Thymus (tissue), 14 donors: Measurements from ENCODE around the gene CNEP1R1. TPM values are rescaled to one million over a fixed set of nuclear protein-coding genes. Genes with fewer than 3 reads are reported as not detected.

Experiments used
- DNase-seq, 9 donors: peaks; one replicate each; pipeline ENCODE4 v3.0.0-alpha.2; 2013; ENCODE audit warnings: low spot score in 9 of 9, low read depth in 6 of 9, missing footprints in 1 of 9
- H3K27ac ChIP-seq, 2 donors: one replicate each; pipeline ENCODE4 v1.5.1; 2013; ENCODE audit warnings: control low read depth in 1 of 2, low read depth in 1 of 2, low read length in 1 of 2, mild to moderate bottlenecking in 1 of 2, moderate library complexity in 1 of 2
- H3K27me3 ChIP-seq, 2 donors: one replicate each; pipeline ENCODE4 v1.5.1; 2013; ENCODE audit warnings: low read length in 1 of 2; ENCODE audit not compliant: control insufficient read depth in 2 of 2, insufficient read depth in 1 of 2
- H3K36me3 ChIP-seq, 2 donors: one replicate each; pipeline ENCODE4 v1.5.1; 2013; ENCODE audit warnings: low read length in 1 of 2, mild to moderate bottlenecking in 1 of 2, moderate library complexity in 1 of 2; ENCODE audit not compliant: control insufficient read depth in 2 of 2, insufficient read depth in 2 of 2
- H3K4me1 ChIP-seq, 2 donors: one replicate each; pipeline ENCODE4 v1.5.1; 2013; ENCODE audit warnings: low read length in 2 of 2; ENCODE audit not compliant: control insufficient read depth in 2 of 2, insufficient read depth in 2 of 2
- H3K4me3 ChIP-seq, 2 donors: one replicate each; pipeline ENCODE4 v1.5.1; 2013; ENCODE audit warnings: low read length in 2 of 2, control low read depth in 1 of 2, mild to moderate bottlenecking in 1 of 2
- H3K9me3 ChIP-seq, 2 donors: one replicate each; pipeline ENCODE4 v1.5.1; 2013; ENCODE audit warnings: low read length in 1 of 2, mild to moderate bottlenecking in 1 of 2; ENCODE audit not compliant: control insufficient read depth in 2 of 2, insufficient read depth in 1 of 2
- WGBS: extraction: QIAGEN DNeasy Blood & Tissue Kit; methylation state at CpG from one replicate; pipeline ENCODE4 v1.1.7; 2013; 5-methylcytosine and 5-hydroxymethylcytosine counted together
- long read RNA-seq, 10 donors: transcript quantifications; one replicate each; lab custom pipeline, GENCODE V29; 2026
- polyA plus RNA-seq: library from polyadenylated mRNA; stranded (reverse); fragments of 200-250 nt; gene quantifications from one replicate; pipeline ENCODE4 v1.2.3, GENCODE V29; 2013
- total RNA-seq: library from RNA; stranded (reverse); fragments of 120-200 nt; gene quantifications from one replicate; pipeline ENCODE4 v1.2.4, GENCODE V29; 2013
- donor health status: healthy.

CNEP1R1 gene, protein sequence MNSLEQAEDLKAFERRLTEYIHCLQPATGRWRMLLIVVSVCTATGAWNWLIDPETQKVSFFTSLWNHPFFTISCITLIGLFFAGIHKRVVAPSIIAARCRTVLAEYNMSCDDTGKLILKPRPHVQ
- 12.7 TPM for total RNA-seq
- 18.5 TPM for polyA plus RNA-seq
- long read RNA-seq, donor 1: 0 reads
- long read RNA-seq, donor 2: 0 reads
- long read RNA-seq, donor 3, transcript CNEP1R1-202 (6 exons, 2,117 nt): major isoform, 8 of 9 reads
- long read RNA-seq, donor 3, partial matches to known transcripts: 0 of 9 reads
- long read RNA-seq, donor 3, other reads (novel, unspliced or antisense): 0 of 9 reads
- long read RNA-seq, donor 4: 0 reads
- long read RNA-seq, donor 5, transcript CNEP1R1-202 (6 exons, 2,117 nt): major isoform, 5 of 7 reads
- long read RNA-seq, donor 5, partial matches to known transcripts: 0 of 7 reads
- long read RNA-seq, donor 5, other reads (novel, unspliced or antisense): 0 of 7 reads
- long read RNA-seq, donor 6, partial matches to known transcripts: 0 of 1 reads
- long read RNA-seq, donor 6, other reads (novel, unspliced or antisense): 0 of 1 reads
- long read RNA-seq, donor 7, transcript CNEP1R1-202 (6 exons, 2,117 nt): major isoform, 7 of 9 reads
- long read RNA-seq, donor 7, partial matches to known transcripts: 0 of 9 reads
- long read RNA-seq, donor 7, other reads (novel, unspliced or antisense): 0 of 9 reads
- long read RNA-seq, donor 8, partial matches to known transcripts: 0 of 5 reads
- long read RNA-seq, donor 8, other reads (novel, unspliced or antisense): 0 of 5 reads
- long read RNA-seq, donor 9, partial matches to known transcripts: 0 of 4 reads
- long read RNA-seq, donor 9, other reads (novel, unspliced or antisense): 0 of 4 reads
- long read RNA-seq, donor 10, partial matches to known transcripts: 0 of 2 reads
- long read RNA-seq, donor 10, other reads (novel, unspliced or antisense): 0 of 2 reads

DNA sequence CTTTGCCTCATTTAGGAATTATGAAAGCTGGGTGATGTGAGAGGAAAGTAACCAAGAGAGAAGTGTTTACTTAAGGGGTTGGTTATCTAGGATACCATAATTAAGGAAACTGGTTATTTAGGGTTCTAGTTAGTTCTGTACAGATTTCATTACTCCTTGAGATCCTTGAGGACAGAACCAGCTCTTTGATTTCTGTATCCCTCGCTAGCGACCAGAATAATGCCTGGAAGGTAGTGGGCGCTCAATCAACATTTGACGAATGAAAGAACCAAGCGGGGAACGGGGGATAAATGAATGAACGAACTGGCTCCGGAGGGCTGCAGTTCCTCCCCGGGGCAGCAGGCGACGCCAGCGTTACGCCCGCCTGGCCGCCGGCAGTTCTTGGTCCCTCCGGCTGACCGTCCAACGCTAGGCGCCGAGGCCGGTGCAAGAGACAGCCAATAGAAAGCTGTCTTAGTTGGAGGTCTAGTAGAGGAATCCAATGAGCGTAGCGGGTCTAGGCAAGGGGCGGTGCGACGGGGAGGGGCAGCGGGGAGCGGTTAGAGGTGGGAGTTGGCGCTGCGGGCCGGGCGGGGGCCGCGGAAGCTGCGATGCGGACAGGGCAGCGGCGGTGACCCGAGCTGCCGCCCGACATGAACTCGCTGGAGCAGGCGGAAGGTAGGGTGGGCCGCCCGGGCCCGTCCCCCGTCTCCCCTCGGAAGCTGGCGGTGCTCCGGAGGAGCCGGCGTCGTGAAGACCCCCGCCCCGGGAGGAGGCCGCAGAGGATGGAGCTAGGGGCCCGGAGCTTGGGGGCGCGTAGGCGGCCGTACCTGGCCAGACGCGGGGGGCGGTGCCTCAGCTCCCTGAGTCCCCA, at the start of gene CNEP1R1:
Gene CNEP1R1 (plus strand): TSS at position 542 of the 853 bp plus-strand sequence. CDS start 91 bp downstream, at position 633.
- H3K36me3 ChIP-seq: peaks cover 0 to 9% of the 10 kb centered on the region in 2 donors
- peak within 1 kb of the TSS; percentile 67 to 79 for H3K4me3 ChIP-seq
- H3K9me3 ChIP-seq: no peaks in the 10 kb centered on the region
- DNase-seq: peak; percentile 84 to 97 (median 92)
- no peaks in the 10 kb centered on the region for H3K27me3 ChIP-seq
- peaks cover 5 to 7% of the 10 kb centered on the region in 2 donors for H3K4me1 ChIP-seq
- peak within 1 kb of the TSS; percentile 68 to 84 for H3K27ac ChIP-seq
- under 1% methylated on average over 65 of the region's 65 CpGs for WGBS

DNA sequence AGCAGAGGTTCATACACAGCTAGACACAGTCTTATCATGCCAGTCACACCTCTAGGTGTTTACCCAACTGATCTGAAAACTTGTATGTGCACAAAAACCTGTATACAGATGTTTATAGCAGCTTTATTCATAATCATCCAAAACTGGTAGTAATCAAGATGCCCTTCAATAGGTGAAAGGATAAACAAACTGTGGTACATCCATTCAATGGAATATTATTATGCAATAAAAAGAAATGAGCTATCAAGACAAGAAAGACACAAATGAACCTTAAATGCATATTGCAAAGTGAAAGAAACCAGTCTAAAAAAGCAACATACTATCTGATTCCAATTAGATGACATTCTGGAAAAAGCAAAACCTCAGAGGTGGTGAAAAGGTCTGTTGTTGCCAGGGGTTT, 47.6 kb upstream of the CNEP1R1 start:
- Histone ChIP-seq H3K27ac (no peak overlapping the region), H3K9me3 (no peaks in the 10 kb centered on the region), H3K27me3 (no peaks in the 10 kb centered on the region), H3K4me1 (no peaks in the 10 kb centered on the region), H3K36me3 (no peaks in the 10 kb centered on the region), H3K4me3 (no peak overlapping the region)
- DNase-seq: no peak

DNA sequence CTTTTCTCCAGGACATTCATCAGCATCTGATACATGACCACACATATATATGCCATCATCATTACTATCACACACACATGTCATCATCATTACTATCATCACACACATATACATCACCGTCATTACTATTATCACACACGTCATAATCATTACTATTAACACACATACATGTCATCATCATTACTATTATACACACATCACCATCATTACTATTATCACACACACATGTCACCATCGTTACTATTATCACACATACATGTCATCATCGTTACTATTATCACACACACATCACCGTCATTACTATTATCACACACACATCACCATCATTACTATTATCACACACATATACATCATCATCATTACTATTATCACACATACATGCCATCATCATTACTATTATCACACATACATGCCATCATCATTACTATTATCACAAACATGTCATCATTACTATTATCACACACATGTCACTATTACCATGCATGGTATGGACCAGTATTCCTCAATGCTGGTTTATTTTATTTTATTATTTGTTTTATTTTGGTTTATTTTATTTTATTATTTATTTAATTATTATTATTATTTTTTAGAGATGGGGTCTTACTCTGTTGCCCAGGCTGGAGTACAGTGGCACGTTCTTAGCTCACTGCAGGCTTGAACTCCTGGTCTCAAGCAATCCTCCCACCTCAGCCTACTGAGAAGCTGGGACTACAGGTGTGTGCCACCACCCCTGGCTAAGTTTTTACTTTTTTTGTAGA, 46.3 kb upstream of the CNEP1R1 start:
- no peak overlapping the region for H3K27ac ChIP-seq
- H3K36me3 ChIP-seq: no peaks in the 10 kb centered on the region
- H3K4me3 ChIP-seq: no peak overlapping the region
- no peaks in the 10 kb centered on the region for H3K9me3 ChIP-seq
- WGBS: 94% methylated on average over 6 of the region's 6 CpGs
- no peaks in the 10 kb centered on the region for H3K27me3 ChIP-seq
- no peaks in the 10 kb centered on the region for H3K4me1 ChIP-seq
- no peak for DNase-seq

DNA sequence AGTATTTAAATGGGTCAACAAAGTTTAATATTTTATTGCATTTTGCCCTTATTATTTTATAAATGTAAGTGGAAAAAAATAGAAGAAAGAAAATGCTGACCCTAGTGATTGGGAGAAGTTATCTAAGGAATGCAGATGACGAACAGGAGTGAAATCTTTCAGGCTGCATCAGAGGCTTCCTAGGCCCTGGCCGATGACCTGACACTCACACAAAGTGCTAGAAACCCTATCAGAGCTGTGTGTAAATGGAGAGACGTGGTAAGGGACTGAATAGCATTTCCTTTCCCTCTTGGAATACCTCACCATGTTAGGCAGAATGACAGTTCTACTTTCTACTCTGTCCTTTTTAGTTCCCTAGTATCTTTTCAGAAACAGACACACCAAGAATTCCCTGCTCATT, 44.9 kb upstream of the CNEP1R1 start:
- Histone ChIP-seq H3K36me3 (no peaks in the 10 kb centered on the region), H3K4me1 (no peaks in the 10 kb centered on the region), H3K4me3 (no peak overlapping the region), H3K27me3 (no peaks in the 10 kb centered on the region), H3K27ac (no peak overlapping the region), H3K9me3 (no peaks in the 10 kb centered on the region)
- no peak for DNase-seq
- 88% methylated on average over 3 of the region's 3 CpGs for WGBS

DNA sequence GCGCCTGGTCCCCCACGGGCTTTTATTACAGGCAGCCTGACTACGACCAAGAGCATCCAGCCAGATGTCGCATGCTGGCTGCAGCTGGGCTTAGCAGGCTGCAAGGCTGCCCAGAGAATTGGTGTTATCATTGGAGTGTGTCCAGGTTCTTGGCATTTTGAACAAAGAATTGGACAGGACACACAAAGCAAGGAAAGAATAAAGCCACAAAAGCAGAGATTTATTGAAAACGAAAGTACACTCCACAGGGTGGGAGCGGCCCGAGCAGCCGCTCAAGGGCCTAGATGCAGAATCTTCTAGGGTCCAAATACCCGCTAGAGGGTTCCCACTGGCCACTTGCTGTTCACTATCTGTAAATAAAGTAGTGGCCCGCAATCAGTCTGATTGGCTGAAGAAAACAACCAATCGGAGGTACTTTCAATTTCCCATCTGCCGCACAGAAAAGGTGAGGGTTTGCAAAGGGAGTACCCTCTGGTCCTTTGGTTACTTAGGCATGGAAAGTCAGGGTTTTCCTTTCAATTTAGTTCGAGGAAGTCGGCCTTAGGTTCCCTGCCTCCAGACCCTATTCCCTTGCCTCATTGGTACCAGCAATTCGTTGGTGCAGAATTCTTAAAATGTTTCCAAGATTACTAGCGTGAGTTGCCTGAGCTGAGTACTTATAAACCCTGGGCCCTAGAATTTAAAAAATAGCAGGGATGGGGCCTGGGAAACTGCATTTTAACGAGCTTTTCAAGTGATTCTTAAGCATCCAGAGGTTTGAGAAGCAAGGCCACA, 38.5 kb upstream of the CNEP1R1 start:
- H3K9me3 ChIP-seq: no peaks in the 10 kb centered on the region
- WGBS: 93% methylated on average over 17 of the region's 17 CpGs
- no peaks in the 10 kb centered on the region for H3K27me3 ChIP-seq
- H3K36me3 ChIP-seq: no peaks in the 10 kb centered on the region
- no peaks in the 10 kb centered on the region for H3K4me1 ChIP-seq
- no peak overlapping the region for H3K27ac ChIP-seq
- no peak for DNase-seq
- no peak overlapping the region for H3K4me3 ChIP-seq

DNA sequence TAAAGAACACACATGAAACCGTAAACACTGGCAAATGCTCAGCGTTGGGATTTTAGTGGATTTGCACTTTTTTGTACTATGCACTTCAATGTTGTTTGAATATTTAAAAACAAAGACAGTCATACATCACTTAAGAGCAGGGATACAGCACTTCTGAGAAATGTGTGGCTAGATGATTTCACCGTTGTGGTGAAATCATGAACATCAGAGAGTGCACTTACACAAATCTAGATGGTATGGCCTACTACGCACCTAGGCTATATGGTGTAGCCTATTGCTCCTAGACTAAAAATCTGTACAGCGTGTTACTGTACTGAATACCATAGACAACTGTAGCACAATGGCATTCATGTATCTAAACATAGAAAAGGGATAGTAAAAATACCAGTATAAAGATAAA, 37.6 kb upstream of the CNEP1R1 start:
- Histone ChIP-seq H3K4me1 (no peaks in the 10 kb centered on the region), H3K4me3 (no peak overlapping the region), H3K27ac (no peak overlapping the region), H3K9me3 (no peaks in the 10 kb centered on the region), H3K27me3 (no peaks in the 10 kb centered on the region), H3K36me3 (no peaks in the 10 kb centered on the region)
- no peak for DNase-seq
- 97% methylated on average over 5 of the region's 5 CpGs for WGBS

DNA sequence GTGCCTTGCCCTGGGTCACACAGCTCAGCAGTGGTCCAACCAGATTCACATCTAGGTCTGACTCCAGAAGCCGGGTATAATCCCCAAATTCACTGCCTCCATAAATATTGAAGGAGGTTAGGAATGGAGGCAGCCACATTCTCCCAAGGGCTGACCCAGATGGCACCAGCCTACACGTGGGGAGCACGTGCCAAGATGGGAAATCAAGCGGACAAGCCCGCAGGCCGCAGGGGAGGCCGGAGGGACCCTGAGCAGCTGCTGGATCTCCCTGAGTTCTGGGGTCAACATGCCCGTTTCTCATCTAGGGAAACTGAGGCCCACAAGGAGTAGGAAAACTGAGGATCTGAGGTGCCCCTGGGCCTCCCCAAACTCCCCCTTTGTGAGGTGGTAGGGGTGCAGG, 32.2 kb upstream of the CNEP1R1 start:
- no peak overlapping the region for H3K27ac ChIP-seq
- H3K9me3 ChIP-seq: no peaks in the 10 kb centered on the region
- DNase-seq: no peak
- no peak overlapping the region for H3K4me3 ChIP-seq
- H3K36me3 ChIP-seq: no peaks in the 10 kb centered on the region
- WGBS: 95% methylated on average over 8 of the region's 8 CpGs
- H3K4me1 ChIP-seq: no peaks in the 10 kb centered on the region
- H3K27me3 ChIP-seq: no peaks in the 10 kb centered on the region

DNA sequence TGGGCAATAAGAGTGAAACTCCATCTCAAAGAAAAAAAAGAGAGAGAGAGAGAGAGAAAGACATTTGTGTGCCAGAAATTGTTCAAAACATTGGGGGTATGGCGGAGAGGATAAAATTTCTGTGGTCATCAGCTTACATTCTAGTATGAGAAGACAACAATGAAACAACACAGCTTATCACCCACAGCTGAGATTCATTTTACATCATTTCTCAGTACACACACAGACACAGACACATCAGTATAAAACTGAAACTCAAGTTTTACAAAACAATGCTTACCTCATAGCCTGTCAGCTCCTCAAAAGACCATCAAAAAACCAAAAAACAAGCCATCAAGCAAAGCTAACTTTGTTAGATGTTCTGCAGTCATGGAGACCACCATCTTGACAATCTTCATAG, 31.4 kb upstream of the CNEP1R1 start:
- Histone ChIP-seq H3K9me3 (no peaks in the 10 kb centered on the region), H3K27me3 (no peaks in the 10 kb centered on the region), H3K4me3 (no peak overlapping the region), H3K36me3 (no peaks in the 10 kb centered on the region), H3K4me1 (no peaks in the 10 kb centered on the region), H3K27ac (no peak overlapping the region)
- WGBS: 96% methylated on average over 1 of the region's 1 CpG
- DNase-seq: no peak
